HepG2 (cell line): ENCODE data around the gene RAB3B.

ENCODE experiments used
- MAFK ChIP-seq, 2 experiments: IDR thresholded peaks in 1 of 2; conservative IDR thresholded peaks in 1 of 2; 2 replicates each; pipeline ENCODE4 v1.6.1; 2011; ENCODE audit warnings: improper control_type of control experiment in 2 of 2, low read length in 2 of 2
- PAX8 ChIP-seq: sonication (generic); formaldehyde crosslinking; IDR thresholded peaks from 2 replicates; pipeline ENCODE4 v1.8.0; 2022; ENCODE audit warnings: mild to moderate bottlenecking, missing genetic modification reagents, borderline replicate concordance
- POLR2AphosphoS5 ChIP-seq: IDR thresholded peaks from 2 replicates; pipeline ENCODE4 v1.6.1; 2012; ENCODE audit warnings: low read depth, low read length
- TF ChIP-seq, protein P1 (sequence below): sonication (generic); formaldehyde crosslinking; IDR thresholded peaks from 2 replicates; pipeline ENCODE4 v1.5.0; 2020; ENCODE audit warnings: mild to moderate bottlenecking, missing genetic modification reagents, moderate library complexity
- TF ChIP-seq, protein P2 (sequence below): IDR thresholded peaks from 2 replicates; pipeline ENCODE4 v1.6.1; 2012; ENCODE audit warnings: low read length, improper control_type of control experiment

DNA sequence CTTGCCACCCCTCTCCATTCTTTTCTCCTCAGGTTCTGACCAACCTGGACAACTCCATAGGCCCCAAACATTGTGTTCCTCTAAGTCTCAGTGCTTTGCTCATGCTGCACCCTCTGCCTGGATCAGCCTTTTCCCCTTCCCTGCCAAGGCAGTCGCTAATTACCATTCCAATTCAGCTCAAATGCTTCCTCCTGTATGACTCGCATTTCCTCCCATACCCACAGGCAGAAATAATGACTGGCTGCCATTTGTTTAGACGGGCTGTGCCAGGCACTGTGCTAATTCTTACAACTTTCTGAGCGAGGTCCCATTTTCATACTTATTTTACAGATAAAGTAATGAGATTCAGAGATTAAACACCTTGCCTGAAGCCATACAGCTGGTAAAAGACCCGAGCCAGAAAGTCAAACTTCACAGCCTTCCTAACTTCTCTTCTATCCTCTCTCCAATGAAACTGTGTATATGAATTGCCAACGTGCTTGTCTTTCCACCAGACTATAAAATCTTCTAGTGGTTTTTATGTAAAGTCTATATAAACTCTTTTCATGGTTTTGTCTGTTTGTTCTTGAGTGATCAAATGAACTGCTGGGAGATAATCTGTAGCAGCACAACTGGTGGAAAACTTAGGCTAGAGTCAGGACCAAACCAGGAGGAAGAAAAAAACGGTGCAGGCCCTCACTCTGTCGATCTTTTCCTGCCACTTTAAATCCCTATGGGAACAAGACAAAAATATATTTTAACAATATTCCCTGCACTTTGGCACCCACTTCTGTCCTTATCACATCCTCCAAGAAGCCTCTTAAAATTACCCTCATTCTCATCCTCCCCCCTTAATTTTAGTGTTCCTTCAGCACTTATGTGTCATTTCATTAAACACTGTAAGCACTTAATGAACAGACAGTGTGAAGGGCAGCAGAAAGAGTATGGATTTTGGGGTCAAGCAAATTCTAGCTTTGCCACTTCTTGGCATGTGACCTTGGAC, 33.7 kb downstream of the RAB3B start:
- TF ChIP-seq, protein P1, sequence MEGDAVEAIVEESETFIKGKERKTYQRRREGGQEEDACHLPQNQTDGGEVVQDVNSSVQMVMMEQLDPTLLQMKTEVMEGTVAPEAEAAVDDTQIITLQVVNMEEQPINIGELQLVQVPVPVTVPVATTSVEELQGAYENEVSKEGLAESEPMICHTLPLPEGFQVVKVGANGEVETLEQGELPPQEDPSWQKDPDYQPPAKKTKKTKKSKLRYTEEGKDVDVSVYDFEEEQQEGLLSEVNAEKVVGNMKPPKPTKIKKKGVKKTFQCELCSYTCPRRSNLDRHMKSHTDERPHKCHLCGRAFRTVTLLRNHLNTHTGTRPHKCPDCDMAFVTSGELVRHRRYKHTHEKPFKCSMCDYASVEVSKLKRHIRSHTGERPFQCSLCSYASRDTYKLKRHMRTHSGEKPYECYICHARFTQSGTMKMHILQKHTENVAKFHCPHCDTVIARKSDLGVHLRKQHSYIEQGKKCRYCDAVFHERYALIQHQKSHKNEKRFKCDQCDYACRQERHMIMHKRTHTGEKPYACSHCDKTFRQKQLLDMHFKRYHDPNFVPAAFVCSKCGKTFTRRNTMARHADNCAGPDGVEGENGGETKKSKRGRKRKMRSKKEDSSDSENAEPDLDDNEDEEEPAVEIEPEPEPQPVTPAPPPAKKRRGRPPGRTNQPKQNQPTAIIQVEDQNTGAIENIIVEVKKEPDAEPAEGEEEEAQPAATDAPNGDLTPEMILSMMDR (CRISPR knock-in tag), result no peak
- TF ChIP-seq, protein P2, sequence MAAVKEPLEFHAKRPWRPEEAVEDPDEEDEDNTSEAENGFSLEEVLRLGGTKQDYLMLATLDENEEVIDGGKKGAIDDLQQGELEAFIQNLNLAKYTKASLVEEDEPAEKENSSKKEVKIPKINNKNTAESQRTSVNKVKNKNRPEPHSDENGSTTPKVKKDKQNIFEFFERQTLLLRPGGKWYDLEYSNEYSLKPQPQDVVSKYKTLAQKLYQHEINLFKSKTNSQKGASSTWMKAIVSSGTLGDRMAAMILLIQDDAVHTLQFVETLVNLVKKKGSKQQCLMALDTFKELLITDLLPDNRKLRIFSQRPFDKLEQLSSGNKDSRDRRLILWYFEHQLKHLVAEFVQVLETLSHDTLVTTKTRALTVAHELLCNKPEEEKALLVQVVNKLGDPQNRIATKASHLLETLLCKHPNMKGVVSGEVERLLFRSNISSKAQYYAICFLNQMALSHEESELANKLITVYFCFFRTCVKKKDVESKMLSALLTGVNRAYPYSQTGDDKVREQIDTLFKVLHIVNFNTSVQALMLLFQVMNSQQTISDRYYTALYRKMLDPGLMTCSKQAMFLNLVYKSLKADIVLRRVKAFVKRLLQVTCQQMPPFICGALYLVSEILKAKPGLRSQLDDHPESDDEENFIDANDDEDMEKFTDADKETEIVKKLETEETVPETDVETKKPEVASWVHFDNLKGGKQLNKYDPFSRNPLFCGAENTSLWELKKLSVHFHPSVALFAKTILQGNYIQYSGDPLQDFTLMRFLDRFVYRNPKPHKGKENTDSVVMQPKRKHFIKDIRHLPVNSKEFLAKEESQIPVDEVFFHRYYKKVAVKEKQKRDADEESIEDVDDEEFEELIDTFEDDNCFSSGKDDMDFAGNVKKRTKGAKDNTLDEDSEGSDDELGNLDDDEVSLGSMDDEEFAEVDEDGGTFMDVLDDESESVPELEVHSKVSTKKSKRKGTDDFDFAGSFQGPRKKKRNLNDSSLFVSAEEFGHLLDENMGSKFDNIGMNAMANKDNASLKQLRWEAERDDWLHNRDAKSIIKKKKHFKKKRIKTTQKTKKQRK, result no peak
- TF ChIP-seq POLR2AphosphoS5 (no peak), PAX8 (CRISPR knock-in tag) (no peak), MAFK (conservative IDR thresholded peaks at IDR 0.05 in 1 of 2, IDR thresholded peaks at IDR 0.05 in 1 of 2; ENCODE audit: low read length in 2 of 2) (no peak)
